NCI-H446 (cell line): Measurements from ENCODE around the gene RPTOR.
"Not testable (repeated sequence)": the region's sequence is repeated elsewhere in the genome, so short reads cannot be mapped to it uniquely, and the experiment has no call there.

Experiments used
- DNase-seq, 2 experiments: peaks; one replicate each; lab custom pipeline; 2025; lab: John Stamatoyannopoulos, UW

The RPTOR gene

DNA sequence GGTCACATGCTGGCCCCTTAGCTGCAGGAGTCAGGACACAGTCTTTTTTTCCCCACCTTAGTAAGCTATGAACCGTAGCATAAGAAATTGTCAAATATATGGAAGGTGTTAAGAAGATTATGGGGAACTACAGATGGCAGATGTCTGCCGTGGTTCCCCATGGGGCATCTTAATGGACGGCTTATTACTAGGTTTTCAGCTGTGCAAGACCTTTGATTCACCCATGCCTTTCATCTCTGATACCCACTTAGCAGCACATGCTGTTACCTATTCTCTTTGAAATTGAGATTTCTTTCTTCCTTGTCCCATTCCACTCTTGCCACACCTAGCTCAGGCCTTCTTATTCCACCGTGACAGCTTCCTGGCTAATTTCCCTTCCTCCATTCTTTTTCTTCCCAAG, 70.7 kb downstream of the RPTOR start:
- DNase-seq: no peak

DNA sequence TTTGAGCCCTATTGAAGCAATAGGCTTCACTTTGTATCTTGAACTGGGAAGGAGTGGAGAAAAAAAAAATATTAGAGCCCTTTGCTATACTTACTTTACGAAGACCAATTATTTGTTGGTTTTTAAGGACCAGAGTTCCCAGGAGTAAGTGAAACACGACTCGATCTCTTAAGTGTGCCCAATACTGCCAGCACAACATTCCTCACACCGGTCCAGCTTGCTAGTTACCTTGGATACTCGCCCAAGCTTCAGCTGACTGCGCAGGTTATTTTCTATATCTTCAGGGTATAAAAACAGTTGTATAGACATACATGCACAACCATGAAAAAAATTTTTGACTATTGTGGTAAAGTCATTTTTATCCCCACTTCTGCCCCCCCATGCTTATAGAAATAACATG, 72.1 kb downstream of the RPTOR start:
- DNase-seq: no peak

DNA sequence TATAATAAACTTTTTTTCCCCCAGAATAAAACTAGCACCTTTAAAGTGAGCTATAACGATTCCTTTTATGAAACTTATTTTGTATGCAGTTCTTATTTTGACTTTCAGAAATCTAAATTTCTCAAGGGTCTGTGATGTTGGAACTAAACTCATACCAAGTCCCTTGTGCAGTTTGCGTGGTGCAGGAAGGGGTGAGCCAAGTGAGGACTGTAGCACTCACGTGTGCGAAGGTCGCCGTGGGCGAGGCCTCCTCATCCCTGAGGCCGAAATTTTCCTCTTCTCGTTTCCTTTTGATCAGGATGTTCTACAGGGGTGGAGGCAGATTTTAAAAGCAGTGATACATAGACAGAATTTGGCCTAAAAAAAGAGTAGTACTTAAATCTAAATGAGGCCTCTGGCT, 73.7 kb downstream of the RPTOR start:
- DNase-seq: no peak

DNA sequence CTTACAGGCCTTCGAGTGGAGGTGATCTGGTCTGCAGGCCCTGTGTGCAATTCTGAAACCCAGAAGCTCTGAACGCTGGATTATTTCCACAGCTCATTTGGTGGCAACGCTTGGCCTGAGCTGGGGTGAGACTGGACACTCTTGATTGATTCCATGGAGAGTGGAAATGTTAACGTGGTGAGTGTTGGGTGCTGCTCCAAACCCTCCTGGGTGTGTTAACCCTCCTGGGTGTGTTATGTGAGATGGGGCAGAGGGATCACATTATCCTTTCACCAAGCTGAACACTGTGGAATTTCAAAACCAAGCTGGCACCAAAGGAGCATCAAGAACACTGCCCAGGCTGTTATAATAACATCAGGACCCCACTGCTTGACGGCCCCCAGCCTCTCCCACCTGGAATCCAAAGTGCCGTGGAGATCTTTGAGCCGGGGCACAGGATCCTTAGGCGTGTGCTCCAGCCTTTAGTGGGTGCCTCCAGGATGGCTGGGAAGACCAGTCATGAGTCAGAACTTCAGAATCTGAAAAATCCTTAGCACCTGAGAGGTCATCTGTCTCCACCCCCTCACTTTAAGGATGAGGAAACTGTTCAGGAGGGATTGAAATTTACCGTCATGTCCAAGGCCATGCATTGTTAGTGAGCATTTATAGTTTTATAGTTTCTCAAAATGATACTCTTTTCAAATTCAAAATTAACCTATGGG, 75.0 kb downstream of the RPTOR start:
- DNase-seq: no peak

DNA sequence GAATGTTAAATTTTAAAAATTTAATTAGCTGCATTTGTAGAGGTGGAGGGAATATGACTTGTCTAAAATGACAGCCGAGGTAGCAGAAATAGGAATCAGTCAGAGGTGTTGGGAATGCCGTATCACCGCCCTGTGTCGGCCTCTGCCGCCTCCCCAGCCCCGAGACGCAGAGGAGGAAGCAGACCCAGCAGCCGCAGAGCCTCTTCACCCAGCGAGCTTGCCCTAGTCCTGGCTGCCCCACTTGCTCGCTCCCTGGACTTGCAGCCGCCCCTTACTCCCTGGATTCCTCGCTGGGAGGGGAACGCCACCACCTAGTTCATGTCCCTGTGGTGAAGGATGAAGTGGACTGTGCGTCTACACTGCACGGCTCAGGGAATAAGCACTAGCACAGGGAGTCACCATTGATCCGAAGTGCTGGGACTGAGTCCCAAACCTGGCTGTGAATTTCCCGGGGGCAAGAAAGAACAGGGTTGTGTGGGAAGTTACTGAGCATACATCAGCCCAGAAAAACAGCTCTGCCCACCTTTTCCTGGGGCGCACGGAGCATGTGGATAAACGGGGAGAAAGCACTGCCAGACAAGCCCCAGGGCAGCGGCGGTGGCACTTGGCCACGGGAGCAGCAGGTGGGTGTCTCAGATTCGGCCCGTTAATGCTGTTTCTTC, 76.8 kb downstream of the RPTOR start:
- DNase-seq: no peak

DNA sequence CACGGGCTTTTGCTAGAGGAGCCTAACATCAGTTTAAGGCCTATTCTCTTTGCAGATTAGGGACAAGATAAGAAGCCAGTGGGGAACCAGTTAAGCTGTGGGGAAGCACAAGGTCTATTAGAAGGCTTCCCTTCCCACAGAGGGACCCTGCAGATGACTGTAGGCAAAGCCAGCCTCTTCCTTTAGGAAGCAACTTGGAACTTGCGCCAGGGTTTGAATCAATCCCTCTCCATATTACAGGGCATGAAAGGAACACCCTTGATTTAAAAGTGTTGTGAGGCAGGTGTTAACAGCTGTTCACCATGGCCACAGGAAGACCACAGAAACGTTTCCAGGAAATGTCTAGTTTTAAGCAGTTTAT, 77.3 kb downstream of the RPTOR start:
- DNase-seq: no peak

DNA sequence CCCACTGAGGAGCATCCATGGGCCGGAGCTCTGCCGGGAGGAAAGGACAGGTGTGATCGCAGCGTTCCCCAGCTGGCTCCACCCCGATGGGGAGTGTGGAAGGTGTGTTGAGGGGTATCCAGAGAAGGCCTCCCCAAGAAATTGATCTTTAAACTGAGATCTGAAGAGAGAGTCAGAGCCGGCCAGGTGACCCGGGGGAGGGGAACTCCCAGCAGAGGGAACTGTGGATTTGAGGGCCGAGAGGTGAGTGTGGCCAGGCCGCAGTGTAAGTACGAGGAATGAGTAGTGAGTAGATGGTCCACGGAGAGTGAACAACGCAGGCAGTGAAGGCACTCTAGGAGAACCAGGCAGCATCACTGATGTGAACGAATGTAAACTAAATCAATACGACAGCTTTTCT, 80.2 kb downstream of the RPTOR start:
- no peak for DNase-seq

DNA sequence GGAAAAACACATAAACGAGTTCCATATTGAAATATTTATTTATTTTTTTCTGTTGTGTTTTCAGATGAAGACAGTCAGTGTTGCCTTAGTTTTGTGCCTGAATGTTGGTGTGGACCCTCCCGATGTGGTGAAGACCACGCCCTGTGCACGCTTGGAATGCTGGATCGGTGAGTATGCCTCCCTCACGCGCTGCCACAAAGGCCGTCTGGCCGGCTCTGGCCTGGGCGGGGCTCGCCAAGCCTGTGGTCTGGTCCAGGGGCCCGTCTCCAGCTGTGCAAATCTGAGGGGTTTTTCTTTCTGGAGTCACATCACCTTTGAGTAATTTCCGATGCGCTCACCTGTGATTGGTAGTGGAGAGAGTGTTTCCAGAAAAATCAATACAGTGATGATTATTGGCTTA, 81.0 kb downstream of the RPTOR start:
- no peak for DNase-seq

DNA sequence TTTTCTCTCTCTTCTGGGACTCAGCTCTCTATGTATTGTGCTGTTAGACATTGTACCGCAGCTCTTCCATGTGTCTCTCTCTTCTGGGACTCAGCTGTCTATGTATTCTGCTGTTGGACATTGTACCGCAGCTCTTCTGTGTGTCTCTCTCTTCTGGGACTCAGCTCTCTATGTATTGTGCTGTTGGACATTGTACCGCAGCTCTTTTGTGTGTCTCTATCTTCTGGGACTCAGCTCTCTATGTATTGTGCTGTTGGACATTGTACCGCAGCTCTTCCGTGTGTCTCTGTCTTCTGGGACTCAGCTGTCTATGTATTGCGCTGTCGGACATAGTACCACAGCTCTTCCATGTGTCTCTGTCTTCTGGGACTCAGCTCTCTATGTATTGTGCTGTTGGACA, 84.2 kb downstream of the RPTOR start:
- not testable (repeated sequence) for DNase-seq

DNA sequence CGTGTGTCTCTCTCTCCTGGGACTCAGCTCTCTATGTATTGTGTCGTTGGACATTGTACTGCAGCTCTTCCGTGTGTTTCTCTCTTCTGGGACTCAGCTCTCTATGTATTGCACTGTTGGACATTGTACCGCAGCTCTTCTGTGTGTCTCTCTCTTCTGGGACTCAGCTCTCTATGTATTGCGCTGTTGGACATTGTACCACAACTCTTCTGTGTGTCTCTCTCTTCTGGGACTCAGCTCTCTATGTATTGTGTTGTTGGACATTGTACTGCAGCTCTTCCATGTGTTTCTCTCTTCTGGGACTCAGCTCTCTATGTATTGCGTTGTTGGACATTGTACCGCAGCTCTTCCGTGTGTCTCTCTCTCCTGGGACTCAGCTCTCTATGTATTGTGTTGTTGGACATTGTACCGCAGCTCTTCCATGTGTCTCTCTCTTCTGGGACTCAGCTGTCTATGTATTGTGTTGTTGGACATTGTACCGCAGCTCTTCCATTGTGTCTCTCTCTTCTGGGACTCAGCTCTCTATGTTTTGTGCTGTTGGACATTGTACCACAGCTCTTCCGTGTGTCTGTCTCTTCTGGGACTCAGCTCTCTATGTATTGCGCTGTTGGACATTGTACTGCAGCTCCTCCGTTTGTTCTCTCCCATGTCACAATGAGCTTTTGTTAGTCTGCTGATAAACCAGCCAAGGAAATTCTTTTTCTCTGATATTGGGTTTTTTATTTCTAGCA, 84.8 kb downstream of the RPTOR start:
- DNase-seq: no peak

DNA sequence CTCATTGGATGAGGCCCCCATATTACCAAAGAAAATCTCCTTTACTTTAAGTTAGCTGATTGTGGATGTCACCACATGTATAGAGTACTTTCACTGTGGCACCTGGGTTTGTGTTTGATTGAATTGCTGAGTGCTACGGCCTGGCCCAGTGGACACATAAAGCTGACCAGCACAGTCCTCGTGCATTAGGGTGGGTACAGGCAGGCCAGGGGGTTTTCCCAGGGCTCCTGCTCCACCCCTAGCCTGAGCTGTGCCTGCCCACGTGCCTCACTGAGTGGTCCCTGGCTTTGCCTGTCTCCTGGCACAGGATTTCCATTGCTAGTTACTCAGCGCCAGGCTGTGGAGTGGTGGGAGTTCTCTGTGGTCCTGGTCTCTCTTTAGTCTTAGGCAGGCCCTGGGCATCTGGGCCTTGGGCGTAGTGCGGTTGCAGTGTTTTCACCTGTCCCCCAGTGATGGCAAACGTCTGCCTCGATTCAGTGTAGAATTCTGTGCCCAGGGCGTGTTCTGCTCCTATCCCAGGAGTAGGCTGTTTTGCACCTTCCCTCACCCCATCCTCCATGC, 86.0 kb downstream of the RPTOR start:
- no peak for DNase-seq

DNA sequence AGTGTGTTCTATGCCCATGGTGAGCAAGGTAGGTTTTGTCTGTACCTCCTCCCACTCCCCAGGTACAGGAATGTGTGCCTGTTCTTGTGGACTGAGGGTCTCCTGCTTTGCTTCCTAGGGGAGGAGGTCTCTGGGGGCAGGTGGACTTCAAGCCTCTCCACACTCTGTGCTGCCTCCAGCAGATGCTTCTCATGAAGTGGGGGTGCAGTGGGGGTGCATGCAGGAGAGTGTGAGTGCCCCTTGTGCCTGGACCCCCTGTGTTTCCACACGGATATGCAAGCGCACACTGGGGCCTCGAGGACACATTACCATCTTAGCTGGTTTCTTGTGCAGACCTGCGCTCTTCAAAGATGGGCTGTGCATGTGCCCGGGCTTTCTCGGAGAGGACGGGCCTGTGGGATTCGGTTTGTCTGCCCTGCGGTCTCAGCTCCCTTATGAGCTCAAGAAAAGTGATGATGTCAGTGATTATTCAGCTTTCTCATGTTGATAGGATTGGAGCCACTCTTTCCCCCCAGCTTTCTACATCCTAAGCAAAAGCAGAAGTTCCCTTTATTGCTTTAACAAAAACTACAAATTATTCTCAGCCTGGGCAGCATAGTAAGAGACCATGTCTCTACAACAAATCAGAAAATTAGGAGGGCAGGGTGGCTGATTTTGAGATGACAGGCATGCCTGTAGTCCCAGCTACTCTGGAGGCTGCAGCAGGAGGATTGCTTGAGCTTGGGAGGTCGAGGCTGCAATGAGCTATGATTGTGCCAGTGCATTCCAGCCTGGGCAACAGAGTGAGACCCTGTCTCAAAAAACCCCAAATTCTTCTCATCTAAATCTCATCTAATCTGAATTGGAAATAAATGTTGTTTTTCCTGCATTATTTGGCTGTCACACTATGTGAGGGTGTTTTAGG, 86.8 kb downstream of the RPTOR start:
- DNase-seq: no peak

DNA sequence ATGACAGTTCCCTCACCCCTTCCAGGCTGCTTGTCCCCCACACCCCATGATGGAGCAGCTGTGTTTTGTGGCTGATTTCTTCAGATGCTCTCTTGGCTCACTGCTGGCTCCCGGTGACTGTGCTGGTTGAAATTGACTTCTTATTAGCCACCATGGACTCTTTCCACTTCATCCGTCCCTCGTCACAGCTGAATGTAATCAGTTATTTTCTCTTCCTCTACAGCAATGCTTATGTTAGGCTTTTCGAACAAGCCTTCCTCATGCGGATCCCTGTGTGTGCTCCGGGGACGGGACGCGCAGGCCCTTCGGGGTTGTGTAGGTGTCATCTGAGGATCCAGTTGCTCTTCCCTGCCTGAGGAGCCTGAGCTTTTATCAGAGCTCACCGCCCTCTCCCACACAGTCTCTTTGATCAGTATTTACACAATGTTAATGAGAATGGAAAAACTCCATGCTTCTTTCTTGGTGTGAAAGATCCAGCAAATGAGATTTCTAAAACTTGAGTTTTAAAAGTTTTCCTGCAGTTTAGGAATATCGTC, 87.5 kb downstream of the RPTOR start:
- DNase-seq: no peak

DNA sequence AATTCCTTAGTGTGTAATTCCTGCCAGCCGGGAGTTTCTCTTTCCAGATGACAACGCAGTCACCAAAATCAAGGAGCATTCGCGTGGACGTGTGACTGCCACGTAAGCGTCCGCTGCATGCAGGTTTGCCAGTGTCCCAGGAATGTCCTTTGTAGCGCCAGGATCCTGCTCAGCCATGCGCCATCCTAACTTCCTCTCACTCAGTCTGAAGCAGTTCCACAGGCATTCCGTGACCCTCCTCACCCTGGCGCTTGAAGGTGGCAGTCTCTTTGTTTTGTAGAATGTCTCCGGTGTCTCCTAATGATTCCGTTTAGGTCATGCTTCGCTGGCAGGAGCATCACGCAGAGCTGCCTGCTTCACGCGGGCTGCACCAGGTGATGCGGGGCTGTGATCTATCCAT, 88.6 kb downstream of the RPTOR start:
- no peak for DNase-seq

DNA sequence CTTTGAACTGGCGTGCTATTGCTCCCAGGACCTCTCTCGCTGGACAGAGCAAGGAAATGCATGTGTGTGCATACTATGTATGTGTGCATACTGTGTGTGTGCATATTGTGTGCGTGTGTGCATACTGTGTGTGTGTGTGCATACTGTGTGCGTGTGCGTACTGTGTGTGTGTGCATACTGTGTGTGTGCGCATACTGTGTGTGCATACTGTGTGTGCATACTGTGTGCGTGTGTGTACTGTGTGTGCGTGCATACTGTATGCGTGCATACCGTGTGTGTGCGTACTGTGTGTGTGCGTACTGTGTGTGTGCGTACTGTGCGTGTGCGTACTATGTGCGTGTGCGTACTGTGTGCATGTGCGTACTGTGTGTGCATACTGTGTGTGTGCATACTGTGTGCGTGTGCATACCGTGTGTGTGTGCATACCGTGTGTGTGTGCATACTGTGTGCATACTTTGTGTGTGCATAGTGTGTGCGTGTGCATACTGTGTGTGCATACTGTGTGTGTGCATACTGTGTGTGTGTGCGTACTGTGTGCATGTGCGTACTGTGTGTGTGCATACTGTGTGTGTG, 89.4 kb downstream of the RPTOR start:
- no peak for DNase-seq

DNA sequence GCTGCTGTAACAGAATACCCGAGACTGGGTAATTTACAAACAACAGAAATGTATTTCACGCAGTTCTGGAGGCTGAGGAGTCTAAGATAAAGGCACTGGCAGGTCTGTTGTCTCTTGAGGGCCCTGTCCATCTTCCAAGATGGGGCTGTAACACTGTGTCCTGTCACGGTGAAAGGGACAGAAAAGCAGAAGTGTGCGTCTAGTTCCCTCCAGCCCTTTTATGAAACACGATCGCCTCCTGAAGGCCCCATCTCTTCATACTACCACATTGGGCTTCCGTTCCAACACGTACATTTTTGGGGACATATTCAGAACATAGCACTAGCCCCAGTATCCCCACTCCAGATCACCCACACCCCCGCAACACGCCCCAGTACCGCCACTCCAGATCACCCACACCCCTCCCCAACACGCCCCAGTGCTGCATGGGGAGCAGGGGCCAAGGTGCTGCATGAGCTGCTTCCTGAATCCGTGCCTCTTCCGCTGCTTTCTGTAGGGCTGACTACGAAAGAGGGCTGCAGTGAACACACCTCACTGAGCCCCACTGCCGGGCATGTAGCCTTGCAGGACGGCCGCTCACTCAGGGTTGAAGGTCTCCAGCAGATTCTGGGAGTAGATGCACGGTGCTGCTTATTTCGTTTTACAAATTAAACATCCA, 91.9 kb downstream of the RPTOR start:
- DNase-seq: no peak

DNA sequence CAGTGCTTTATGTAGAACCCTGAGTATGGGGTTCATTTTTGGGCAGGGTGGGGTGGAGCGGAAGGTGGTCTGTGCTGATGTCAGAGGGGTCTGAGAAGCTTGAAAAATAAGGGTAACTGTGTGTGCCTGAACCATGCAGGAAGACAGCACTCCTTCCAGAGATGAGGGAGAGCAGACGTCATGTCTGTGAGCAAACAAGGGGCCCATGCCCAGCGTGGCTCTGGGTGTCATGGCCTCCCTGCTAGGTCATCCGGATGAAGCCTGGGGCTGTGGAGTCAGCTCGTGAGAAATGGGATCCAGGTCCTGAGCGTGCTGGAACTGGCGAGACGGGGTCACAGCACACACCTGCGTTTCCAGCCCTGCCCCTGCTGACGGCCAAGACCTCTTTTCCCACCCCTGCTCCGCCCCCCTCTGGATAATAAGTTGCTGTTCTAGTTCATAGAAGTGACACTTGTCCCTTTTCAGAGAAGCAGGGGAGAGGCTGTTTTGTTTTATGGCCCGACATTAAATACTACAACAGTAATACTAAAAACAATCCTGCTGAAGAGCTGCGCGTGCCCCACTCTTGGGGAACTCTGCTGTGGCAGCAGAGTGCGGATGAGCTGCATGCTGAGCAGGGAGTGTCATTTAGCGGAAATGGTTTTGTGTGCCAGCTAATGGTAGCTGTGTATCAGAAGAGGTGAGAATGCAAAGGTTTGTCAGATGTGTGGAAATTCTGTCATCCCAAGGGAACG, 92.6 kb downstream of the RPTOR start:
- no peak for DNase-seq

DNA sequence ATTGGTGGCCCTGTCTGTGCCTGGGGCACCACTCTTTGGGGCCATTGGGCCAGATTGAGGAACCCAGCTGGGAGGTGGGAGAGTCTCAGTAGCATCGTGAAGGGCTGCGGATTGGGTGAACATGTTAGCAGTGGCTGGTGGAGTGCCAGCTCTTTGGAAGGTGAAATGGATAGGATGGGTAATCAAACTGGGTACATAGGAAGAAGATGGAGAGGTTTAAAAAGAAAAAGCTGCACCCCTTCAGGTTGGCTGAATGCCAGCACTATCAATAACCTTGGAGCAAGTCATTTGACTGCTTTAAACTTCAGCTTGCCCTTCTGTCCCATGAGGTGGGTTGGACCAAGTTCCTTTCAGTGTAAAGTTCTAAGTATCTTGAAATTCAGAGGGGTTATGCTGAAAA, 95.0 kb downstream of the RPTOR start:
- DNase-seq: no peak

DNA sequence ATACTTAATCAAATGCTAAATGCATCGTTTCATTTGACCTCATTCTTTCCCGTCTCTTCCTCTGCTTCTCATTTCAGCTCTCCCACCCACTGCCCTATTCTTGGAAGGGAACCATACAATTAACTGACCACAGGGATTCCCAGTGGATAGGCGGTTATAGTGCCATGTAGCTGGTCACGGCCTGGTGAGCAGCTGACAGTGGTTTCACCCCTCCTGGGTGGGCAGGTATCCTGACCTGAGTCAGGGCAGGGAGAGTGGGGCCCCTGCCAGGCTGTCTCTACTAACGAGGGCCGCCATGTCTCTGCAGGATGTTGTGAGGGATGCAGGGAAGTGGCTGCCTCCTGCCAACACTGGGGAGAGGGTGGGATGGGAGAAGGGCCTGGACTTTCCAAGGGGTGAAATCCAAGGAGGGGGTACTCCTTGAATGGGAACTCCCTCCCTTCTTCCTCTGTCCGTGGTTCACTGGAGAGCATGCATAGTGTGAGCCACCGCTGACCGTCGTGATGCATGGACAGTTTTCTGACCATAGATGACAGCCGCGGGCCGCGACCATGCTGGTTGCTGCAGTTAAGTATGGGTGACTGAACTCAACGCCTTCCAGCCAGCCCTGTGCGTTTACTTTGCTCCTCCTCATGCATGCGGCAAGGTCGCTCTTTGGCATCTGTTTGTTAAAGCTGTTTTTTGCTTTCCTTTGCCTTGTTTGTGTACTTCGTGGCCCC, 95.9 kb downstream of the RPTOR start:
- no peak for DNase-seq
